CD4-positive, alpha-beta T cell (primary cell): Measurements from ENCODE around the gene FHIP1B. TPM values are rescaled to one million over a fixed set of nuclear protein-coding genes. Genes with fewer than 3 reads are reported as not detected.
A peak's percentile ranks its signal among the peaks of the same experiment; 100 is the strongest.

ENCODE experiments used
- ATAC-seq: fragments of 200-7000 bp; cut with Tn5 transposase; one replicate; pipeline ENCODE4 v1.10.0; 2022; ENCODE audit warnings: mild to moderate bottlenecking; ENCODE audit not compliant: poor library complexity
- CTCF ChIA-PET: fragments of 350-600 bp; sonication (Branson Sonifier 250); formaldehyde crosslinking; loops from one replicate; lab custom pipeline; 2021; ENCODE audit warnings: antibody characterized with exemption, inconsistent platforms; lab: Charles Lee
- POLR2A ChIA-PET: fragments of 350-600 bp; sonication (Branson Sonifier 250); formaldehyde crosslinking; loops from one replicate; lab custom pipeline; 2021; ENCODE audit warnings: antibody characterized with exemption, inconsistent platforms; lab: Charles Lee
- DNase-seq, 14 experiments: peaks; one replicate each; pipeline ENCODE4 v3.0.0-alpha.2; 2013 to 2020; ENCODE audit warnings: mixed read lengths in 2 of 14
- H3K27ac ChIP-seq, 2 donors: one replicate each; pipeline versions ENCODE4 v1.5.1 to v1.7.0; 2013; ENCODE audit warnings: low read length in 2 of 2, low read depth in 1 of 2, mild to moderate bottlenecking in 1 of 2
- H3K27me3 ChIP-seq, 2 experiments: 1 replicate in 1 of 2; 2 replicates in 1 of 2; pipeline versions ENCODE4 v1.6.1 to v1.7.0; 2013; ENCODE audit warnings: low read length in 2 of 2, control low read depth in 1 of 2, mild to moderate bottlenecking in 1 of 2, moderate library complexity in 1 of 2; ENCODE audit not compliant: insufficient read depth in 2 of 2, control insufficient read depth in 1 of 2
- H3K36me3 ChIP-seq: one replicate; pipeline ENCODE4 v1.6.1; 2013; ENCODE audit warnings: low read length, control low read depth; ENCODE audit not compliant: insufficient read depth
- H3K4me1 ChIP-seq: one replicate; pipeline ENCODE4 v1.6.1; 2013; ENCODE audit warnings: low read length, control low read depth; ENCODE audit not compliant: insufficient read depth
- H3K4me3 ChIP-seq: one replicate; pipeline ENCODE4 v1.5.1; 2013; ENCODE audit warnings: mild to moderate bottlenecking, low read length, moderate library complexity
- H3K9me3 ChIP-seq, 2 experiments: 1 replicate in 1 of 2; 2 replicates in 1 of 2; pipeline versions ENCODE4 v1.6.1 to v1.7.0; 2013; ENCODE audit warnings: low read length in 2 of 2, mild to moderate bottlenecking in 2 of 2, control low read depth in 1 of 2, moderate library complexity in 1 of 2; ENCODE audit not compliant: control insufficient read depth in 1 of 2, insufficient read depth in 1 of 2
- H3K27ac Mint-ChIP-seq: one replicate; pipeline ENCODE4 v1.8.0; 2020; ENCODE audit warnings: mixed read lengths
- H3K27me3 Mint-ChIP-seq: one replicate; pipeline ENCODE4 v1.8.0; 2021; ENCODE audit warnings: mixed read lengths
- H3K36me3 Mint-ChIP-seq: one replicate; pipeline ENCODE4 v1.8.0; 2021; ENCODE audit warnings: low read depth, mixed read lengths
- H3K4me1 Mint-ChIP-seq: one replicate; pipeline ENCODE4 v1.8.0; 2021; ENCODE audit warnings: low read depth, mixed read lengths
- H3K4me3 Mint-ChIP-seq: one replicate; pipeline ENCODE4 v1.8.0; 2020; ENCODE audit warnings: mild to moderate bottlenecking, mixed read lengths
- H3K9me3 Mint-ChIP-seq: one replicate; pipeline ENCODE4 v1.8.0; 2020; ENCODE audit warnings: mixed read lengths
- intact Hi-C, 2 experiments: fragments of 100-400 bp; cut with DNase I in 1 of 2; cut with micrococcal nuclease in 1 of 2; formaldehyde crosslinking; loops; one replicate each; pipeline versions ENCODE4 v1.15.1 to v1.9.0; 2023 to 2025; cut with DNase I, micrococcal nuclease
- total RNA-seq, 174 experiments: library from RNA in 2 of 174; stranded (reverse) in 2 of 174; gene quantifications; one replicate each; pipeline ENCODE4 v1.2.3 and lab custom pipeline; 2021 to 2026
- TF ChIP-seq, protein P1 (sequence below): fragments of 200-600 bp; IDR thresholded peaks from one replicate; pipeline ENCODE4 v1.8.0; 2022; ENCODE audit warnings: antibody characterized with exemption, mild to moderate bottlenecking

Gene FHIP1B
- total RNA-seq, 2 experiments from 2014 or later: 26.7 to 27.7 TPM

DNA sequence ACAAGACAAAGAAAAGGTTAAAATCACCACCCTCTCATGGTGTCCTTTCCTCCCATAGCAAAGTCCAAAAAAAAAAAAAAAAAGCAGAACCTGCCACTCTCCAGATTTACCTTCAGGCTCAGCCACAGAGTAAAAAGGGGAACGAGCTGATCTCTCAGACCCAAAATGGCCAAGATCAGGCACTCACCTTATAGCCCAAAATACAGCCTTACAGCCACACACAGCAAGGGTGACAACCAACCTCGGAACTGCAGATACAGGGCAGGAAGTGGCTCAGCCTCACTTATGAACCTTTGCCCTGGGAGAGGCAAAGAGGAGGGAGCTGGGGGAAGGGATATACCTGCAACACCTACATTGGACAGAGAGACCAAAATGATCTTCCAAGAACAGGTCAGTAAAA is 4.5 kb downstream of the FHIP1B start:
- POLR2A ChIA-PET: interaction anchor here (0.7 kb wide), 1 partner anchor 1622 kb away, joined by 3 read pairs; the partner anchor contains the start of gene TRIM68
- CTCF ChIA-PET: no interaction called here
- Mint-ChIP-seq H3K4me1 (peaks cover 82% of the 10 kb centered on the region), H3K9me3 (no peaks in the 10 kb centered on the region), H3K27ac (no peak overlapping the region), H3K27me3 (no peaks in the 10 kb centered on the region), H3K36me3 (peaks cover 23% of the 10 kb centered on the region), H3K4me3 (peak overlapping the region; percentile 30)
- Histone ChIP-seq H3K4me3 (no peak overlapping the region), H3K36me3 (peaks cover 2% of the 10 kb centered on the region), H3K27me3 (no peaks in the 10 kb centered on the region), H3K9me3 (no peaks in the 10 kb centered on the region), H3K4me1 (peaks cover 20% of the 10 kb centered on the region), H3K27ac (no peak overlapping the region)
- DNase-seq (peak in 4 of 14 experiments; percentile 8 to 55 (median 32)), ATAC-seq (no peak)
- TF ChIP-seq, protein P1, sequence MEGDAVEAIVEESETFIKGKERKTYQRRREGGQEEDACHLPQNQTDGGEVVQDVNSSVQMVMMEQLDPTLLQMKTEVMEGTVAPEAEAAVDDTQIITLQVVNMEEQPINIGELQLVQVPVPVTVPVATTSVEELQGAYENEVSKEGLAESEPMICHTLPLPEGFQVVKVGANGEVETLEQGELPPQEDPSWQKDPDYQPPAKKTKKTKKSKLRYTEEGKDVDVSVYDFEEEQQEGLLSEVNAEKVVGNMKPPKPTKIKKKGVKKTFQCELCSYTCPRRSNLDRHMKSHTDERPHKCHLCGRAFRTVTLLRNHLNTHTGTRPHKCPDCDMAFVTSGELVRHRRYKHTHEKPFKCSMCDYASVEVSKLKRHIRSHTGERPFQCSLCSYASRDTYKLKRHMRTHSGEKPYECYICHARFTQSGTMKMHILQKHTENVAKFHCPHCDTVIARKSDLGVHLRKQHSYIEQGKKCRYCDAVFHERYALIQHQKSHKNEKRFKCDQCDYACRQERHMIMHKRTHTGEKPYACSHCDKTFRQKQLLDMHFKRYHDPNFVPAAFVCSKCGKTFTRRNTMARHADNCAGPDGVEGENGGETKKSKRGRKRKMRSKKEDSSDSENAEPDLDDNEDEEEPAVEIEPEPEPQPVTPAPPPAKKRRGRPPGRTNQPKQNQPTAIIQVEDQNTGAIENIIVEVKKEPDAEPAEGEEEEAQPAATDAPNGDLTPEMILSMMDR: no peak
- intact Hi-C loops: loop anchor here (5.0 to 10.0 kb wide), 9 partner anchors 185 to 1835 kb away; partner anchors contain the start of genes APBB1 (in 1 of the 2), ARFIP2 (in 1 of the 2), MRPL17 (in 1 of the 2) and PPFIBP2 (in 1 of the 2)

DNA sequence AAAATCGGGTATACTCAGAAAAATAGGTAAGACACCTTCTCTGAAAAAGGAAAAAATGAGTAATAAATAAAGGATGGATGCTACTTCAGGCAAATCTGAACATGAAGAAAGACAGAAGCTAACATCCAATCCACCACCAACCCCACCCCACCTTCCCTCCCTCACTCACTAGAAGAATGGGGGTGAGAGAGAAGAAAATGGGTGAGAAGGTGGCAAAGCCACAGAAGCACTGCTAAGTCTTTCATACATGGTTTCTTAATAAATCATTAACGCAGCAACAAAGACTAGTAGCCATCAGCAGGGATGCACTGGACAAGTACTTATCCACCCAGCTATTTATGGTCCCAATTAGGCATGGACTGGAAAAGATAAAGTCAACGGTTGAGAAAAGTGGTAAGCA is 5.9 kb downstream of the FHIP1B start:
- H3K27ac Mint-ChIP-seq: no peak overlapping the region
- ChIA-PET POLR2A (no interaction called here), CTCF (interaction anchor here (2.8 kb wide), 1 partner anchor 23 kb away, joined by 8 read pairs; no protein-coding TSS in a partner anchor)
- ATAC-seq (no peak), DNase-seq (peak in 1 of 14 experiments; percentile 48)
- Histone ChIP-seq H3K4me3 (no peak overlapping the region), H3K36me3 (peaks cover 14% of the 10 kb centered on the region), H3K27me3 (no peaks in the 10 kb centered on the region), H3K27ac (no peak overlapping the region), H3K9me3 (no peaks in the 10 kb centered on the region), H3K4me1 (peaks cover 13% of the 10 kb centered on the region)
- H3K27me3 Mint-ChIP-seq: no peaks in the 10 kb centered on the region
- TF ChIP-seq, protein P1: no peak
- H3K4me1 Mint-ChIP-seq: peaks cover 71% of the 10 kb centered on the region
- intact Hi-C loops: no loop called here
- H3K36me3 Mint-ChIP-seq: peaks cover 33% of the 10 kb centered on the region
- no peak overlapping the region for H3K4me3 Mint-ChIP-seq
- no peaks in the 10 kb centered on the region for H3K9me3 Mint-ChIP-seq

DNA sequence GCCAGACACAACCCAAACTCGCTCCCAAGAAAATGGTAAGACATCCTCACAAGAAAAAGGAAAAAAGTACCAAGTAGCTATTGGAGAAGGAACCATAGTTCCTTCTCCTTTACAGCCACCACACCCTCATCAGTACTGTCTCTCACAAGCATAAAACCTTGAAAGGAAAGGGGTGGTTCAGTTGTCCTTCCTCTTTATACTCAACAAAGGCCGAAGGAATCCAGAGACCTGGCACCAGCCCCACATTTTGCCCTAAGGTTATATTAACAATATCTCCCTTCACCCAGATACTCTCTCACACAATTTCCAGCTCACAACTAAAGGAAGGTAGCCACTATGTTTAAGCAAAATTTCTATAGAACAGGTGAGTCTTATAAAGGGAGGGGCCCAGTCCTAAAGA is 8.5 kb downstream of the FHIP1B start:
- ChIA-PET POLR2A (interaction anchor here (1.3 to 1.8 kb wide), 2 partner anchors 9 to 10 kb away, joined by 4 to 7 read pairs; partner anchors contain the start of gene FHIP1B), CTCF (interaction anchor here (2.8 kb wide), 1 partner anchor 25 kb away, joined by 8 read pairs; no protein-coding TSS in a partner anchor)
- Histone ChIP-seq H3K4me1 (peaks cover 12% of the 10 kb centered on the region), H3K36me3 (peaks cover 40% of the 10 kb centered on the region), H3K27ac (no peak overlapping the region), H3K4me3 (no peak overlapping the region), H3K9me3 (no peaks in the 10 kb centered on the region), H3K27me3 (no peaks in the 10 kb centered on the region)
- intact Hi-C loops: no loop called here
- DNase-seq (no peak), ATAC-seq (no peak)
- no peak overlapping the region for H3K4me3 Mint-ChIP-seq
- peaks cover 58% of the 10 kb centered on the region for H3K36me3 Mint-ChIP-seq
- H3K27ac Mint-ChIP-seq: no peak overlapping the region
- peaks cover 54% of the 10 kb centered on the region for H3K4me1 Mint-ChIP-seq
- TF ChIP-seq, protein P1: no peak
- no peaks in the 10 kb centered on the region for H3K9me3 Mint-ChIP-seq
- no peaks in the 10 kb centered on the region for H3K27me3 Mint-ChIP-seq
